ENCODE measurements around the gene CDKAL1.

Gene CDKAL1

GRCh38 chr6:21204951-21205350, 670.7 kb downstream of the CDKAL1 start:
- DNase-seq (ENCODE audit: low spot score), result no peak

- DNase-seq (ENCODE audit: low spot score), result no peak
These were observed 674.0 kb downstream of the CDKAL1 start for GRCh38 chr6:21208081-21208795.

DNA sequence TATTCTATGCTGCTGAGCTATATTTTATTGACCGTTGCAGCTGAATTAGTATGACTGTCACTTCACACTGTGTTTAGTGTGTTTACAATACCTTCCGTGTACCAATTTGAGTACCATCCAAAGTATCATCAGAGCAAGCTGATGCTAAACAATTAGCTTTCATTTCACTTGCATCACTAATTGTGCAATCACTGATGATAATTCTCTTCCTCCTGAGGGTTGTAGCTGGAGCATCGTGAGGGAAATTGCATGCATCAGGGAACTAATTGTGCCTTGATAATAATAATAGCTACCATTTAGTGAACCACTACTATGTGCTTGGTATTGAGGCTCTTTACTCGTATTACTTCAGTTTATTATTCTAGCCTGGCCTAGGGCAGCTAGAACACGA, 674.5 kb downstream of the CDKAL1 start:
- no peak for DNase-seq (ENCODE audit: low spot score)

GRCh38 chr6:21213492-21213891, 679.2 kb downstream of the CDKAL1 start:
- DNase-seq (ENCODE audit: low spot score), result no peak

DNA sequence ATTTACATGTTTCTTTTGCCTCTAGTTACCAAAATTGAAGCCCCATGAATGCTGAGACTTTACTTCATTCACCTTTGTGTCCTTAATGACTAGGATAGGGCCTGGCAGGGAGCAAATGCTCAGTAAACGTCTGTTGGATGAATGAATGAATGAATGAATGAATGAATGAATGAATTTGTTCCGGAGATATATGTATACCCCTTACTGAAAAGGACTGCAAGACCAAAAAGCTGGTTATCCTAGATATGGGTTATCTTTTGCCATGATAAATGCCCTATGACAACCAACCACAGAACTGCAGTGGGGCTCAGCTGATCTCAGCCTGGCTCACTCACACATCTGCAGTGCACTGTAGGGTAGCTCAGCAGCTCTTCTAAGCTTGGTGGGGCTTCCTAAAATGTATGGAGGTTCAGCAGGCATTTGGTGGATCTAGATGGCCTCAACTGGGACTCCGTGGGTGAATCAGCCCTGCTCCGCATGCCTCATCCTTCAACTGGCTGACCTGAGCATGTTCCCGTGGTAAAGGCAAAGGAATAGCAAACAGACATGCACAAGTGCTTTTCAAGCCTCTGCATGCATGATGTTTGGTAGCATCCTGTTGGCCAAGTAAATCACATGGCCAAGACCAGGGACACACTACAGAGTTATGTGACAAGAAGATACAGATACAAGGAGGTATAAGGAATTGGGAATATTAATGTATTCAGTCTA, 680.6 kb downstream of the CDKAL1 start:
- no peak for DNase-seq (ENCODE audit: low spot score)

DNA sequence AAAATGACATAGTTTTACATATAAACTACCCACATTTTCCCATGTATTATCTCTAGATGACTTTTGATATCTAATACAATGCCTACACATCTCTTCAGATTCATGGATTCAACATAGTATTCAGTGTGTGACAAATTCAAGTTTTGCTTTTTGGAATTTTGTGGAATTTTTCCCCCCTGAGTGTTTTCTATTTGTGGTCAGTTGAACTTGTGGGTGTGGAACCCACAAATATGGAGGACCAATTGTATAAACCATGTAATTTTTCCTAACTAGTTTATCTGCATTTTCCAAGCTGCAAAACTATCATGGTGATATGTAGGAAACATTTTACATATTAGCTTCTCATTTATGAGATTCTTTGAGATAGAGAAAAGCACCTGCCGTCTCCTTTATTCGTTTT, 685.0 kb downstream of the CDKAL1 start:
- DNase-seq (ENCODE audit: low spot score), result no peak

GRCh38 chr6:21219856-21220255, 685.6 kb downstream of the CDKAL1 start:
- no peak for DNase-seq (ENCODE audit: low spot score)

DNA sequence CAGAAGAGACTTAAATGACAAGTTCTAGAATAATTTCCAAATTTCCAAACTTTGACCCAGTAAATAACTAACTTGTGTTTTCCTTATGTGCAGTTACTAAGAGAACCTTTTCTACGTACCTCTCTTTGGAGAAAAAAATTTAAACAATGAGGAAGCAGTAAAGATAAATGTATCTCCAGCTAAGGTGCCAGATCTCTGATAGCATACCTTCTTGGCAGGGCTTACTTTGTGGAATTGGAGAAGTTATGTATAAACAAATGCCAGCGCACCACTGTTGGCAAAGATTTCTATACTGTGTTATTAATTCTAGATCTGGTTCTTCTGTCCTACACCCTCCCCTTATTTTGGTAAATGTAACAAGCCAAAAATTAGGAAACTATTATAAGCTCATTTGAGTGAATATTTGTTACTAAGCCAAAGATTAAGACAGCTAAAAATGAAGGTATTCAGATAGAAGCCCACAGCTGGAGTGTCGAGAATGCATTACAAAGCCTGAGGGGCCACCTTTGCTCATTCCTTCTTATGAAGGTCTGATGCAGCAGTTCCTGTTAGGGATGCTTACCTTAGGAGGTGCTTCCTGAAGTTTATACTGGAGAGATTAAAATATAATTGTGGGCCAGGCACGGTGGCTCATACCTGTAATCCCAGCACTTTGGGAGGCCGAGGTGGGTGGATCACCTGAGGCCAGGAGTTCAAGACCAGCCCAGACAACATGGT, 686.2 kb downstream of the CDKAL1 start:
- DNase-seq (ENCODE audit: low spot score), result no peak

GRCh38 chr6:21222656-21223055, 688.4 kb downstream of the CDKAL1 start:
- DNase-seq (ENCODE audit: low spot score), result no peak

DNA sequence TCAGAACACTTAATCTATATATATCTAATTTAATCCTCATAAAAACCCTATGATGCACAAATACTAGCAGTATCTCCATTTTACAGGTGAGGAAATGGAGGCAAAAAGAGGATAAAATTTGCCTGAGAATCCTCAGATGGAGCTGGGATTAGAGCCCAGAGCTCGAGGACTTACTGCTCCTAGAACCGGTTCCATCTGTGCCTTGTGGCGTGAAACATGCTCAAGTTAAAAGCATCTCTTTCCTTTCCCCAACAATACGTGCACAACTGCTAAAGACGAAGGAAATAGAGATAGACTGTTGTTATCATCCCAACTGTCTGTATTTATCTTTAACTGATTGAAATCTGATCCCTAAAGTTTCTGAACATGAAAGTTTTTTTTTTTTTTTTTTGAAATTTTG, 691.7 kb downstream of the CDKAL1 start:
- DNase-seq (ENCODE audit: low spot score), result no peak

- DNase-seq (ENCODE audit: low spot score), result no peak
These were observed 693.2 kb downstream of the CDKAL1 start for GRCh38 chr6:21227486-21227885.

DNA sequence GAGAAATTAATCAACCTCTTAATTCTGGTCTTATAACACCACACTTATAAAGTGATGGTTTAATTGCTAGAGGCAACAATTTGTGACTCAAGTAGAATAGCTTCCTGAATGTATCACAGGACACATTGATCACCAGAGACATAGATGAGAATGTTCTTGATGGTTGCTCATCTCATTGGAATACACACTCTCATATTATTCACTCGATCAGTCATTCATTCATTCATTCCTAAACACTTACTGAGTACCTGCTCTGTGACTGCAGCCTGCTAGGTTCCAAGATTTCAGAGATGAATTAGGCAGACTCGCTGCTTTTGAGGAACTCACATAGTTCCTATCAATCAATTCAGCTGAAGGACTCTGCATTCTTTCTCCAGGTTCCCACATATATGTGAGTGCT, 694.2 kb downstream of the CDKAL1 start:
- no peak for DNase-seq (ENCODE audit: low spot score)

DNA sequence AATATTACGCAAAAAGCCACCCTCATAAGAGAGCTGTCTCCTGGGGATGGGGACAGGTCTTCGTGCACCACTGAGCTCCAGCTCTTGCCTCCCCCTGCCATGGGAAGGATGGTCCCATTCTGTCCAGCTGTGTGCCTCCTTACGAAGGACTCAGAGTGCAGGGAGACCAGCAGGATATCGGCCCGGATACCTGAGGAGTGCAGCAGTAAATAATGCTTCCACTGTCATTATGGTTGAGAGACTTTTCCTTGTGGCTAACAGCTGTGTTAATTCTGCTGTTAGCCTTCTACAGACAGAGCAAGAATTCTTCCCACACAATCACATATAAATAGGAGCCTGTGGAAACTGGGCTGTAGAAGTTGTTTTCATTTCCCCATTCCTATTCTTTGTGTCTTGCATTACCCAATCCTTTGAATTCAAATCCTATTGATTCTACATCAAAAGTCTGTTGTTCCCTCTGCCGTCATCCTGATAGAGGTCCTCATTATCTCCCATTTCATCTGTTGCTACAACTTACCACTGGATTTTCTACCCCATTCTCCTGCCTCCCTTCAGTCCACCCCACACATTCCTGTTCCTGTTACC, 694.7 kb downstream of the CDKAL1 start:
- DNase-seq (ENCODE audit: low spot score), result no peak

GRCh38 chr6:21230536-21230935, 696.3 kb downstream of the CDKAL1 start:
- DNase-seq (ENCODE audit: low spot score), result no peak

DNA sequence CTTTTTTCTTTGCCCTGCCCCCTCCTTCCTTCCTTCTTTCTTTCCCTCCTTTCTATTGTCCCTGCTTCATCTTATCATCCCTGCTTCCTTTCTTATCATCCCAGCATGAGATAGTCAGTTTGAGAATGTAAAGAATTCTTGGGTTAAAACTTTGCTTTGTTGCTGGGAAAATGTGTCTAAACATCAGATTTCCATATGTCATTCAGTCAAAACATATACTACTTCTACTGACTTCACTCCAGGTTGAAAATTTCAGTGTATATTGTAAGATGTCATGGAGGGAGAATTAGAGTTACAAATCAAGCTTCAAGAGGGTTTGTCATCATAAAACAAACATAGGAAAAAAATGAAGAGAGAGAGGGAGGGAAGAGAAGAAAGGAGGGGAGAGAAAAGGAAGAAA, 700.9 kb downstream of the CDKAL1 start:
- DNase-seq (ENCODE audit: low spot score), result no peak

GRCh38 chr6:21238208-21238607, 704.0 kb downstream of the CDKAL1 start:
- no peak for DNase-seq (ENCODE audit: low spot score)

GRCh38 chr6:21240709-21241108, 706.5 kb downstream of the CDKAL1 start:
- no peak for DNase-seq (ENCODE audit: low spot score)

GRCh38 chr6:21241231-21242130, 707.2 kb downstream of the CDKAL1 start:
- no peak for DNase-seq (ENCODE audit: low spot score)

DNA sequence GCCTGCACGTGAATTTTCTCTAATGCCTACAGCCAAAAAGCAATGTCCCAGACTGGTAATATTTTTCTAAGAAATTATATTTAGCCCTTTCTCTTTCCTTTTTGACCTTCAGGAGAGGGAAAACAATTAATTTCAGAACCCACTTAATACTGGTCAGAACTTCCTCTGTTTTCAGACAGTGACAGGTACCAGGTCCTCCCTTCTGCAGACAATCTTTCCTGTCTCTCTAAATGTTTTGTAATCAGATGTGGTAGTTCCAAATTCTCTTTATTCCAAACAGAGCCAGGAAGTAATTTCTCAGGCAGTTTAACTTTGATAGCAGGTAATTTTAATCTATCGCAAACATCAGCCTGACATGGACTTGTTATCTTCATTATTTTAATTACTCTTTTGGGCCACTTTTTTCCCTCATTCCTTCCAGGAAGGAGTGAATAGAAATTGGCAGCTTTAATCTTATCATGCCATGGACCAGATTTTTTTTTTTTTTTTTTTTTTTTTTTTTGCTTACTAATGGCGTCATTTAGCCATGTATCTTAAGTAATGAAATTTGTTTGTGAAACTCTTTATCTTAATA, 710.7 kb downstream of the CDKAL1 start:
- no peak for DNase-seq (ENCODE audit: low spot score)

DNA sequence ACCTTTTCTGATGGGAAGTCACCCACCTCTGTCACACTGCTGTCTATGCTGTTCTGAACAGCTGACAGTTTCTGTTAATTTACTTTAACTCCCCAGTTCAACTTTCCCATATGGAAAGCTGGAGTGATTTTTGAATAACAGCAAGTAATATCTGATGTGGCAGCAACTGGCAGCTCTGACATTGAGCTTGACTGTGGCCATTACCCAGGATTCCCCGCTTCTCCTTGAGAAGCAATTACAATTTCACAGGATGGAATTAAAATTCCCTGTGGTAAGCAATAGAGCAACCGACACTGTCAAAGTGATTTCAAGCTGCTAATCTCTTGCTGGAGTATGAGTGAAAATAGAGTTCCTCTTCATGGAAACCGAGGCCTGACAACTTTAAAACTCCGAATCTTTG, 711.2 kb downstream of the CDKAL1 start:
- DNase-seq (ENCODE audit: low spot score), result no peak

- DNase-seq (ENCODE audit: low spot score), result no peak
These were observed 711.8 kb downstream of the CDKAL1 start for GRCh38 chr6:21246075-21246474.

Measured in CD4-positive, alpha-beta T cell treated with Interleukin-15 for 4 hours (primary cell).